ENCODE results near the gene EMILIN1.

Gene EMILIN1

DNA sequence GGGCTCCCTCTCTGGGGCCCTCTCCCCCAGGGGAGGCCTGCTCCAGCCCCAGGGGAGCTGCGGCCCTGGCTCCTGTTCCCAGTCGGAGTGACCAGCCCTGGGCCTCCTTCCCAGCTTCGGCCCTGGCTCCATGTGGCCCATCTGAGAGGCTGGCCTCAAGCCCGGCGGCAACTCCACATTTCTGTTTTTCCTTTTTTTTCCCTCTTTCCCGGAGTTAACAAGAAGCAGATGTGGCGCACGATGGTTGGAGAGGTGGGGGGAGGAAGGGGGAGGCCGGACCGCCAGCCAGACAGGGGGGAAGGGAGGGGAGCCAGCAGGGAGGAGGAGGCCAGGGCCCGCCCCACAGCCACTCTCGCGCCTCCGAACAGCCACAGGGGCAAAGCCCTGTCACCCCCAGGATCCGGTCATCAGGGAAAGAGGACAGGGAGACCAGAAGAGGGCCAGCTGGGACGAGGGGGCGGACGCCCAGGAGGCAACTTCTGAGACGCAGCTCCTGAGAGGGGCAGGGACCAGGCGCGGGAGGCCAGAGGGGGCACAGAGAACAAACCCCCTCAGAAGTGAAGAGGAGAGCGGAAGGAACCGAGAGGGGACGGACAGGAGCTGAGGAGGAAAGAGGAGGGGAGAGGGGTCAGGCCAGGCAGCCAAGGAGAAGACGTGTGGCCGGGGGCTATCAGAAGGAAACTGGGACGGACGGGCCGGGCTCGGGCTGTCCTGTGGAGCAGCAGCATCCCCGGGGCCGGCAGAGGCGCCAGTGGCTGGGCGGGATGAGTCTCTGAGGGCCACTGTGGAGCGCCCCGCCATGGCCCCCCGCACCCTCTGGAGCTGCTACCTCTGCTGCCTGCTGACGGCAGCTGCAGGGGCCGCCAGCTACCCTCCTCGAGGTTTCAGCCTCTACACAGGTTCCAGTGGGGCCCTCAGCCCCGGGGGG is at the start of gene EMILIN1:
EMILIN1 (plus strand) TSS at position 349 of the 928 bp plus-strand sequence; CDS start at position 800, 451 bp downstream.
- DNase-seq (ENCODE audit: low read depth, low spot score) = peak; percentile 92

- no peak for DNase-seq (ENCODE audit: low read depth, low spot score)
Measured at GRCh38 chr2:27029051-27029450, 49.4 kb upstream of the EMILIN1 start.

GRCh38 chr2:27032495-27033252 is 45.7 kb upstream of the EMILIN1 start, which contains the start of gene TMEM214:
Gene TMEM214 (plus strand): TSS chr2:27032965. CDS start chr2:27033016, 51 bp downstream.
- DNase-seq (ENCODE audit: low read depth, low spot score) = peak; percentile 95

DNA sequence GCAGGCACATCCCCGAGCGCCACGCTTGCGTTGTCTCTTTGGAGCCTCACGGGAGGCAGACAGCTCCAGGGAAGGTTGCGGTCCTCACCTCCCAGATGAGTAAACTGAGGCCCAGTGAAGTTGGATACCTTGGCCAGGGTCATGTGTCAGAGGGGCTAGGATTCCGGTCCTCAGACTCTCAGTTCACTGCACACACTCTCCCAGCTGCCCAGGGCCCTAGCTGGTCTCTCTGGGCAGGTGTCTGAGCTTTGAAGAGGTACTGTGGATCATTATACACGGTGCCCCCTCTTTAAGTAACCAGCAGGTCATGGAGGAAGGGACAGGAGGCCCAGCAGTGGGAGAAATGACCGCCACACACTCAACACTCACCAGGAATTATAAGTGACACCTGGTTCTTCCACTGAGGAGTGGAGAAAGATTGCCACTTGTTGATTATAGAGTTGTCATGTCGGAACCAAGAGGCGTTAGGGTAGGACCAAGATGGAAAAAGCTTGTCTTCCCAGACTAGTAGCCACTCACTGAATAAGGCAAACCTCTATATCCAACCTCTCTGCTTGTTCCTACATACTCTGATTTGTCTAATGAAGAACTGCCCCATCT is 45.1 kb upstream of the EMILIN1 start:
- DNase-seq (ENCODE audit: low read depth, low spot score) = no peak

- DNase-seq (ENCODE audit: low read depth, low spot score) = no peak
Measured at GRCh38 chr2:27038012-27038411, 40.4 kb upstream of the EMILIN1 start.

- no peak for DNase-seq (ENCODE audit: low read depth, low spot score)
Measured at GRCh38 chr2:27038631-27039339, 39.6 kb upstream of the EMILIN1 start.

DNA sequence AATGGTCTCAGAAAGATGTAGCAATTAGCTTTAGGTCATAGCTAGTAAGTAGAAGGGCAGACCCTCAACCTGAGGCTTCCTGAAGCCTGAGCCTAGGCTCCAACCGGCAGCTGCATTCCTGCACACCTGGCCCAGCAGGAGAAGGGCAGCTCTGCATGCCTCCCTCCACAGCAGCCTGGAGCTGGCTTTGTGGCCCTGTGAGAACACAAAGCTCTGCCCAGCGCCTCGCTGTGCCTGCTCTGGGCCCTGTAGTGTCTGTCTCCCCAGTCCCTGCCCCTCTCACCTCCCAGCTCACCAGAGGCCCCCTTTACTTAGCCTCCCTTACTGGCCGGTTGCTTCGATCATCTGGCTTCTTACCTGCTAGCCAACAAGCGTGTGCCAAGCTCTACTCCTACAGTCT is 39.0 kb upstream of the EMILIN1 start:
- DNase-seq (ENCODE audit: low read depth, low spot score) = no peak

DNA sequence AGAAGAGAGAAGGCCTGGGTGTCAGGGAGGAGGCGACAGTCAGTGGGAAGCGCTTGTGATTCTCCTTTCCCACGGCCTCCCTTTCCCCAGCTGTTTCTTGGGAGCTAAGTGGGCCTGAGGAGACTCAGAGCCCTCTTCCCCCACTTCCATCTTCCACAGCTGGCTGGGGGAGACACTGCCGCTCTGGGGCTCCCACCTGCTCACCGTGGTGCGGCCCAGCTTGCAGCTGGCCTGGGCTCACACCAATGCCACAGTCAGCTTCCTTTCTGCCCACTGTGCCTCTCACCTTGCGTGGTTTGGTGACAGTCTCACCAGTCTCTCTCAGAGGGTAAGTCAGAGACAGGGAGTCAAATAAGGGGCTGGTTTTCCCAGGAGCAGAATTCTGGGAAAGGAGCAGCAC is 38.5 kb upstream of the EMILIN1 start:
- DNase-seq (ENCODE audit: low read depth, low spot score) = no peak

DNA sequence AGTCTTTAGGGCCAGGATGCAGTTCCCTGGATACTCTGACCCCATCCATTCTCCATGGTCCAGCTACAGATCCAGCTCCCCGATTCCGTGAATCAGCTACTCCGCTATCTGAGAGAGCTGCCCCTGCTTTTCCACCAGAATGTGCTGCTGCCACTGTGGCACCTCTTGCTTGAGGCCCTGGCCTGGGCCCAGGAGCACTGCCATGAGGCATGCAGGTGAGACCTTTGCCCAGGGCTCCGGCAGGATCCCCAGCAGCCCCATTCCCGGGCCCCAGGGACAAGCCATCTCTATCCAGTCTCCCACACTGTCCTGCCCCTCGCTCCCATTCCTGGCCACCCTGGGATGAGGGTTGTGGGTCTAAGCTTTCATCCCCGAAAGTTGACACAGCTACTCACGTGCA is 38.1 kb upstream of the EMILIN1 start:
- no peak for DNase-seq (ENCODE audit: low read depth, low spot score)

GRCh38 chr2:27041752-27042151 is 36.7 kb upstream of the EMILIN1 start:
- DNase-seq (ENCODE audit: low read depth, low spot score) = peak; percentile 69

- peak; percentile 14 for DNase-seq (ENCODE audit: low read depth, low spot score)
Measured at GRCh38 chr2:27042159-27042661, 36.2 kb upstream of the EMILIN1 start.

- no peak for DNase-seq (ENCODE audit: low read depth, low spot score)
Measured at GRCh38 chr2:27042985-27043634, 35.3 kb upstream of the EMILIN1 start.

DNA sequence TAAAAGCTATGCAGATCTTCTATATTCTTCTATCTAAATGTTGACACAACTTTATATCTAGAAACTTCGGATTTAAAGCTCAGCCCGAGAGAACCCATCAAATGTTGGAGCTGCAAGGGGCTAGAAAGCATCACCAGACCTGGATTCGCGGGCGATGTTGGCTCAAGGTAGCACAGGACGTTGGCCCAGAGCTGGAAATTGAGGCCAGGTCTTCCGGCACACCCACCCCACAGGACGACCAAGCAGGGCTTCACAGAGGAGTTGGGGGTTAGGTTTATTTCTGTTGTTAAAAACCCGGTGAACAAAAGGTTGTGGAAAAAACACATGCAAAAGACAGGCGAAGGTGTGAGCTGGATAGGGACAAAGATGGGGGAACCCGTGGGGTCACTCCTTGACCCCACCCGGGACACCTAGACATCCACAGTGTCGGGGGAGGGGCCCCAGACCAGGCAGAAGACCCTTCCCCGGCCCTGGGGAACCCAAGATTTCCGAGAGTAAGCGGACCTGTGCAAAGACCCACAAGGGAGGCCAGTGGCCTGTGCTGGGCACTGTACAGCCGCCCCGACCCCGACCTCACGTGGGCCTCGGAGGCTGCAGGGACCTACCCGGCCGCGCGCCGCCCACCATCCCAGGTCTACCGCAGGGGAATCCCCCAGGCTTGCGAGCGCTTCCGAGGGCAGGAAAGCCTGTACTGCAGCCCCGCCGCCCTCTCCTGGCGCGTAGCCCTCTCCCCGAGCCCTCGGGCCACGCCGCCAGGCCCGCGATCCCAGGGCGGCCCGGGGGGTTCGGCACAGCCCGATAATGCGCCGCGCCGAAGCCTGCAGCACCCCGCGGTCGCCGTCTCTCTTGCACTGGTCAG is 28.8 kb upstream of the EMILIN1 start:
- DNase-seq (ENCODE audit: low read depth, low spot score) = no peak

GRCh38 chr2:27050281-27050995 is 28.0 kb upstream of the EMILIN1 start:
- peak; percentile 89 for DNase-seq (ENCODE audit: low read depth, low spot score)

DNA sequence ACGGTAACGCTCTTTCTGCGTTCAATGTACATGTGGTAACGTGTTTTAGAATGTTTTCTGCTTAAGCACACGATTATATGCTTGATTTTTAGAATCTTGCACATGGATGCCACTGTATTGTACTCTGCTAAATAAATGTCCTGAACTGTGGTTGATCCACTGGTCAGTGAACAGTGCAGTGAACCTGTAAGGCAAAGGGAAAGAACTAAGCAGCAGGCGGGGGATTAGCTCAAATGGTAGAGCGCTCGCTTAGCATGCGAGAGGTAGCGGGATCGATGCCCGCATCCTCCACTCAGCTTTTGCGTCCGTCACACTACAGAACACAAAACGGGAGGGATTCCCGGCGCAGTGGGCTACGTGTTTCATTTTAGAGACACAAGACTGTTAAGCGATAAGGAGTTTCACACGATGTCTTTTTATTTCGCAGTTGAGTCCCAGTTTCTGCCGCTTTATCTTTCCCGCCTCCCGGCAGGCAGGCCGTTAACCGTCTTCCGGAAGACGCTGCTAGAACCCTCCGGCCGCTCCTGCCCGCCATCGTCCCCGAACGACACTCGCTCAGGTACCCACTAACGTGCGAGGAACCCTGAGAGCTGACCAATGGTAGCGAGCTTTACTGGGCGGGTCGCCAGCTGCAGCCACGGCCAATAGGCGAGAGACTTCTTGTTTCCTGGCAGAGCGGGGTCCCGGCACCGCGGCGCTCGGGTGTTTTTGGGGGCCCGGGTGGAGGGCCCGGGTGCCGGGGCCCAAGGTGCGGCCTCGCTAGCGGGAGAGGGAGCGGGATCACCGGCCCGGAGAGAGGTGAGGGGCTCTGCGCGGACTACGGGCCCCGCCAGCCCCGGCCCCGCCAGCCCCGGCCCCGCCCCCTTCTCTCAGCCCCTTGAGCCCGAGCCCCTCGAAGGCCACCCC is 27.2 kb upstream of the EMILIN1 start, which contains the start of gene AGBL5:
AGBL5 (plus strand) TSS at position 673 of the 906 bp plus-strand sequence. CDS start 1,291 bp downstream, outside the sequence.
- DNase-seq (ENCODE audit: low read depth, low spot score) = peak; percentile 97

DNA sequence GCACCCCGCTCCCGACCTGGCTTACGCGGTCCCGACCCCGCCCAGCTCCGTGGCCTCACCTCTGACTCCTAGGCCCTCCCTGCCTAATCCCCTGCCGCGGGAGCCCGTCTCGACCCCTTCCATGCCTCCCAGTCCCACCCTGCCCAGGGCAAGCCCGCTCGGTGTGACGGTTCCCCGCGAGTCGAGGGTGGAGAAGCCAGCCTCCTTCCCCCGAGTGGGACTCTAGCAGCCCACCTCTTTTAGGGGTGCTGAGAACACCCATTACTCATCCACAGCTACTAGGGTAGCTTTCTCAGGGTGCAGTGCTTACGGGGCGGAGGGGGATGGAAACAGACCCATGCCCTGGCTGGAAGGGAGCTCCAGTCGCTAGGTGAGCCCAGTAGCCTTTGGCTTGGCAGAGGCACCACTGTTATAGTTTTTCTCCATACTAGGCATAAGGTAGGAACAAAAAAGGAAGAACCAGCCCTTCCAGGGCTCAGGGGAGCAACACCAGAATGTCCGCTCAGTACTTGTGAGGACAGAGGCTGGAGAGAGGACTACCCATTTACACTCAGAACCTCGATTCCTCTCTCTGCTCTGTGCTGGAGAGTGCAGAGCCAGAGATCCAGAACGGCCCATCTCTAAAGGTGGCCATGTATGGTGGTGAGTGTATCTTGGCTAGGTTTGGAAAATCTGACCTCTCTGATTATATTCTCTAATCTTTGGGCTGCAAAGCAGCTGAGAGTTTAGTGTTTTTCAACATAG is 26.3 kb upstream of the EMILIN1 start:
- DNase-seq (ENCODE audit: low read depth, low spot score) = peak; percentile 42

DNA sequence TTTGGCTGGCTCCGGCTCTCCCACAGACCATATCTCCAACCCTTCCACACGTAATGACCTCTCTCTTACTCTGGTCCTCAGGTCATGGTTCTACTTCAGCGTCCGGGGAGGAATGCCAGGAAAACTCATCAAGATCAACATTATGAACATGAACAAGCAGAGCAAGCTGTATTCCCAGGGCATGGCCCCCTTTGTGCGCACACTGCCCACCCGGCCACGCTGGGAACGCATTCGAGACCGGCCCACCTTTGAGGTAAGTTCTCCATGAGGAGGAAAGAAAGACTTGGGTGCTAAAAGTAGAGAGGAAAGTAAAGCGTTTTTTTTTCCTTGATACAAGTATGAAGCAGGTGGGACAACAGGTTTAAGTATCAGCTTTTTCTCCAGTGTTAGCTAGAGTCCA is 25.1 kb upstream of the EMILIN1 start:
- no peak for DNase-seq (ENCODE audit: low read depth, low spot score)
